Tibial artery (tissue), 4 donors: ENCODE data around the gene BACH1.

ENCODE experiments used
- DNase-seq, 2 donors: peaks; one replicate each; pipeline ENCODE4 v3.0.0-alpha.2; 2019
- H3K27ac ChIP-seq, 2 donors: fragments of 200-600 bp; sonication (generic) in 1 of 2; 1 replicate in 1 of 2; 2 replicates in 1 of 2; pipeline ENCODE4 v1.5.1; 2018 to 2019; ENCODE audit warnings: mild to moderate bottlenecking in 1 of 2
- H3K27me3 ChIP-seq, 2 donors: fragments of 200-600 bp; sonication (generic) in 1 of 2; one replicate each; pipeline versions ENCODE4 v1.5.1 to v1.6.0; 2016 to 2019
- H3K36me3 ChIP-seq, 3 donors: fragments of 200-600 bp; sonication (generic) in 2 of 3; one replicate each; pipeline ENCODE4 v1.5.1; 2016 to 2019; ENCODE audit warnings: mild to moderate bottlenecking in 2 of 3
- H3K4me1 ChIP-seq, 4 donors: fragments of 200-600 bp; sonication (generic) in 2 of 4; 1 replicate in 3 of 4; 2 replicates in 1 of 4; pipeline ENCODE4 v1.5.1; 2016 to 2019
- H3K4me3 ChIP-seq, 2 donors: fragments of 200-600 bp; sonication (generic) in 1 of 2; 1 replicate in 1 of 2; 2 replicates in 1 of 2; pipeline ENCODE4 v1.5.1; 2018 to 2019; ENCODE audit warnings: mild to moderate bottlenecking in 2 of 2
- H3K9me3 ChIP-seq, 3 donors: fragments of 200-600 bp; sonication (generic) in 1 of 3; one replicate each; pipeline ENCODE4 v1.5.1; 2016 to 2019
- intact Hi-C: fragments of 100-400 bp; cut with DNase I; formaldehyde crosslinking; loops from one replicate; pipeline ENCODE4 v1.15.0; 2023; ENCODE audit warnings: low total_unique reads
- TF ChIP-seq, protein P1 (sequence below), 2 experiments: fragments of 200-600 bp in 1 of 2; fragments of 450-650 bp in 1 of 2; IDR thresholded peaks; one replicate each; pipeline ENCODE4 v1.5.1; 2017 to 2019; ENCODE audit warnings: antibody characterized with exemption in 2 of 2, mild to moderate bottlenecking in 1 of 2, moderate library complexity in 1 of 2

BACH1 gene

DNA sequence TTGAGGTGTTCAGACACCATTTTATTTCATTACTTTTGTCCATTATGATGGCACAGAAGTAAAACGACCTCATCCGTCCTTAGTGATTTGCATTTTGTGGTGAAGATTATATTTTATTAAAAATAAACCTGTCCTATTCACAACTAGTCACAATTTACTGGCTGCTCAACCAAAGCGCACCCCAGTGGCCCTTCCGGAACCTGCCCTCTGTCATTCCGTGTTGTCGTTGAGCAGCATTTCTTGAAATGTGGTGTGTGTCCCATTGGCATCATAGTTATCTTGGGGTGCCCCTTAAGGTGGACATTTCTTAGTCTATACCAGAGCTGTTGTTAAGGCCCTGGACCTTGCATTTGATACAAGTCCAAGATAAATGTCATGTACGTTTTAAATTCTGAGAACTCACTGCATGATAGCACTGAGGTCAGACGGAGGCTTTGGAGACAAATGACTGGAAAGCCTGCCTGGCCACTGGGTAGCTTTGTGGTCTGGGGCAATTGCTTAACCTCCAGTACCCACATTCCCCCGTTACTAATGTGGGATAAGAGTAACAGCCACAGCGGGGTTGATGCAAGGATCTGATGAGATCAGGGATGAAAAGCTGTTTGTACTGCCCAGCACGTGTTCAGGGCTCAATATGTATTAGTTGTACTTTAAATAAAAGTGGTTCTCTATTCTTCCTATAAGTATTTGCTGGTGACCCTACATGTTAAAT lies 36.2 kb downstream of the BACH1 start:
- Histone ChIP-seq H3K27ac (no peak overlapping the region), H3K36me3 (peaks cover 0 to 6% (median 0%) of the 10 kb centered on the region in 3 donors), H3K4me3 (no peak overlapping the region), H3K27me3 (no peaks in the 10 kb centered on the region), H3K4me1 (peaks cover 0 to 48% (median 11%) of the 10 kb centered on the region in 4 donors), H3K9me3 (no peaks in the 10 kb centered on the region)
- TF ChIP-seq, protein P1, sequence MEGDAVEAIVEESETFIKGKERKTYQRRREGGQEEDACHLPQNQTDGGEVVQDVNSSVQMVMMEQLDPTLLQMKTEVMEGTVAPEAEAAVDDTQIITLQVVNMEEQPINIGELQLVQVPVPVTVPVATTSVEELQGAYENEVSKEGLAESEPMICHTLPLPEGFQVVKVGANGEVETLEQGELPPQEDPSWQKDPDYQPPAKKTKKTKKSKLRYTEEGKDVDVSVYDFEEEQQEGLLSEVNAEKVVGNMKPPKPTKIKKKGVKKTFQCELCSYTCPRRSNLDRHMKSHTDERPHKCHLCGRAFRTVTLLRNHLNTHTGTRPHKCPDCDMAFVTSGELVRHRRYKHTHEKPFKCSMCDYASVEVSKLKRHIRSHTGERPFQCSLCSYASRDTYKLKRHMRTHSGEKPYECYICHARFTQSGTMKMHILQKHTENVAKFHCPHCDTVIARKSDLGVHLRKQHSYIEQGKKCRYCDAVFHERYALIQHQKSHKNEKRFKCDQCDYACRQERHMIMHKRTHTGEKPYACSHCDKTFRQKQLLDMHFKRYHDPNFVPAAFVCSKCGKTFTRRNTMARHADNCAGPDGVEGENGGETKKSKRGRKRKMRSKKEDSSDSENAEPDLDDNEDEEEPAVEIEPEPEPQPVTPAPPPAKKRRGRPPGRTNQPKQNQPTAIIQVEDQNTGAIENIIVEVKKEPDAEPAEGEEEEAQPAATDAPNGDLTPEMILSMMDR (IDR thresholded peaks at IDR 0.05) = no peak
- intact Hi-C loops = no loop called here
- DNase-seq = no peak

DNA sequence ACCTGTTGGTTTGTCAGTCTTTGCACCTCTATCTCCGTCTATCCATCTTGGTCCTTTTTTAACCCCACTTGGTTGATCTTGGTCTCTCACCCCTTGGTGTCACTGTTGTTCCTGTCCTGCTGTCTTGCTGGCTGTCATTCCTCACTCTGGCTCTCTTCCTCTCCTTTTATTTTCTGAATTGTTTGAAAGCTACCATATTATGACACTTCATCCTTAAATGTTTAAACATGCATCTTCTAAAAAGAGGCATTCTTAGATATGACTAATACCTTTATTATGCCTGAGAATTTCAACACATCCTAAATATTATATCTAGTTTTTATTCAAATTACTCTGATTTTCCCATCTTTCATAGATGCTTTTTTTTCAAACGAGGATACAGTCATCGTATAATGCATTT lies 37.0 kb downstream of the BACH1 start:
- Histone ChIP-seq H3K36me3 (no peaks in the 10 kb centered on the region), H3K9me3 (no peaks in the 10 kb centered on the region), H3K27me3 (no peaks in the 10 kb centered on the region), H3K4me3 (no peak overlapping the region), H3K27ac (no peak overlapping the region), H3K4me1 (peaks cover 0 to 57% (median 11%) of the 10 kb centered on the region in 4 donors)
- TF ChIP-seq, protein P1 (IDR thresholded peaks at IDR 0.05) = no peak
- intact Hi-C loops = no loop called here
- DNase-seq = no peak

DNA sequence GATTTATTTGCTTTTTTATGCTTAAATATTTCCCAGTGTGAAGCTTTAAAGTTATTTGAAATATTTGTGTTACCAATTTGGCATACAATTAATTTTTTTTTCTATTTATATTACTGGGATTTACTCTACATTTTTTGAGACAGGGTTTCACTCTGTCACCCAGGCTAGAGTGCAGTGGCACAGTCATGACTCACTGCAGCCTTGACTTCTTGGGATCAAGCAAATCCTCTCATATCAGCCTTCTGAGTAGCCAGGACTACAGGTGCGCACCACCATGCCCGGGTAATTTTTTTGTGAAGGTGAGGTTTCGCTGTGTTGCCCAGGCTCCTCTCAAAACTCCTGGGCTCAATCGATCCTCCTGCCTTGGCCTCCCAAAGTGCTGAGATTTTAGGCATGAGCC lies 39.5 kb downstream of the BACH1 start:
- intact Hi-C loops = no loop called here
- TF ChIP-seq, protein P1 (IDR thresholded peaks at IDR 0.05) = no peak
- H3K4me1 ChIP-seq = peaks cover 0 to 59% (median 15%) of the 10 kb centered on the region in 4 donors
- no peaks in the 10 kb centered on the region for H3K27me3 ChIP-seq
- H3K27ac ChIP-seq = no peak overlapping the region
- no peak overlapping the region for H3K4me3 ChIP-seq
- H3K36me3 ChIP-seq = no peaks in the 10 kb centered on the region
- no peaks in the 10 kb centered on the region for H3K9me3 ChIP-seq
- DNase-seq = no peak

GRCh38 chr21:29340228-29340627 lies 41.5 kb downstream of the BACH1 start:
- H3K4me1 ChIP-seq = peaks cover 0 to 50% (median 19%) of the 10 kb centered on the region in 4 donors
- H3K36me3 ChIP-seq = no peaks in the 10 kb centered on the region
- H3K4me3 ChIP-seq = no peak overlapping the region
- H3K27ac ChIP-seq = no peak overlapping the region
- H3K27me3 ChIP-seq = no peaks in the 10 kb centered on the region
- no peak for DNase-seq
- no peaks in the 10 kb centered on the region for H3K9me3 ChIP-seq
- intact Hi-C loops = no loop called here
- TF ChIP-seq, protein P1 (IDR thresholded peaks at IDR 0.05) = no peak

DNA sequence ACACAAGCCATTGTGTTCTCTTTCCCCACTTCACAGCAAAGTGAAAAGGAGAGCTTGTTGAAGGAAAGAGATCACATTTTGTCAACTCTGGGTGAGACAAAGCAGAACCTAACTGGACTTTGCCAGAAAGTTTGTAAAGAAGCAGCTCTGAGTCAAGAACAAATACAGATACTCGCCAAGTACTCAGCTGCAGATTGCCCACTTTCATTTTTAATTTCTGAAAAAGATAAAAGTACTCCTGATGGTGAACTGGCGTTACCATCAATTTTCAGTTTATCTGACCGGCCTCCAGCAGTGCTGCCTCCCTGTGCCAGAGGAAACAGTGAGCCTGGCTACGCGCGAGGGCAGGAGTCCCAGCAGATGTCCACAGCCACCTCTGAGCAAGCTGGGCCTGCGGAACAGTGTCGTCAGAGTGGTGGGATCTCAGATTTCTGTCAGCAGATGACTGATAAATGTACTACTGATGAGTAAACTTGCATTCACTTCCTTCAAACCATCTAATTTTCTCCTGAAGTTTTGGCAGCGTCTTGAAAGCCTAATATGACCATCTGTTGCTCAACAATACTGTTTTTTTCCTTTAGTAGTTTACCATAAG lies 43.7 kb downstream of the BACH1 start:
- peak overlapping the region; percentile 10 to 21 for H3K4me3 ChIP-seq
- H3K36me3 ChIP-seq = no peaks in the 10 kb centered on the region
- DNase-seq = peak; percentile 77 to 86
- no peaks in the 10 kb centered on the region for H3K9me3 ChIP-seq
- H3K27me3 ChIP-seq = no peaks in the 10 kb centered on the region
- intact Hi-C loops = no loop called here
- peaks cover 0 to 59% (median 23%) of the 10 kb centered on the region in 4 donors for H3K4me1 ChIP-seq
- TF ChIP-seq, protein P1 (IDR thresholded peaks at IDR 0.05) = no peak
- H3K27ac ChIP-seq = peak overlapping the region; percentile 49 to 66
